HG03342 (cell line): ENCODE measurements around the gene OR4D1.
"Not testable (repeated sequence)": the region's sequence is repeated elsewhere in the genome, so short reads cannot be mapped to it uniquely, and the experiment has no call there.

Source experiments
- ATAC-seq: cut with Tn5 transposase; IDR thresholded peaks from one replicate; pipeline ENCODE4 v1.9.1; 2021; ENCODE audit warnings: mild to moderate bottlenecking, moderate library complexity; ENCODE audit not compliant: unreplicated experiment

Gene OR4D1

GRCh38 chr17:58147930-58148434, at the start of gene OR4D1:
Gene OR4D1 (plus strand): TSS chr17:58148384. CDS start chr17:58155154, 6,770 bp downstream.
- no peak for ATAC-seq

GRCh38 chr17:58100506-58100905, 47.7 kb upstream of the OR4D1 start:
- ATAC-seq: no peak

- not testable (repeated sequence) for ATAC-seq
Measured at GRCh38 chr17:58101898-58102297, 46.3 kb upstream of the OR4D1 start.

- no peak for ATAC-seq
Measured at GRCh38 chr17:58105093-58105492, 43.1 kb upstream of the OR4D1 start.

- ATAC-seq: no peak
Measured at GRCh38 chr17:58107306-58107705, 40.9 kb upstream of the OR4D1 start.

- ATAC-seq: no peak
Measured at GRCh38 chr17:58109197-58109596, 39.0 kb upstream of the OR4D1 start.

GRCh38 chr17:58110012-58110411, 38.2 kb upstream of the OR4D1 start:
- no peak for ATAC-seq

GRCh38 chr17:58111676-58112075, 36.5 kb upstream of the OR4D1 start:
- no peak for ATAC-seq

GRCh38 chr17:58112970-58113631, 35.1 kb upstream of the OR4D1 start:
- ATAC-seq: no peak

- no peak for ATAC-seq
Measured at GRCh38 chr17:58113947-58114346, 34.2 kb upstream of the OR4D1 start.

- no peak for ATAC-seq
Measured at GRCh38 chr17:58117382-58117781, 30.8 kb upstream of the OR4D1 start.

- no peak for ATAC-seq
Measured at GRCh38 chr17:58119491-58119890, 28.7 kb upstream of the OR4D1 start.

- ATAC-seq: no peak
Measured at GRCh38 chr17:58120195-58120822, 27.9 kb upstream of the OR4D1 start.

GRCh38 chr17:58121925-58122324, 26.3 kb upstream of the OR4D1 start:
- ATAC-seq: no peak

GRCh38 chr17:58127846-58128245, 20.3 kb upstream of the OR4D1 start:
- no peak for ATAC-seq

- not testable (repeated sequence) for ATAC-seq
Measured at GRCh38 chr17:58132697-58133096, 15.5 kb upstream of the OR4D1 start.

- ATAC-seq: no peak
Measured at GRCh38 chr17:58136669-58137279, 11.4 kb upstream of the OR4D1 start.

- no peak for ATAC-seq
Measured at GRCh38 chr17:58141505-58141904, 6.7 kb upstream of the OR4D1 start.

GRCh38 chr17:58143335-58143734, 4.8 kb upstream of the OR4D1 start:
- ATAC-seq: not testable (repeated sequence)

GRCh38 chr17:58144801-58145200, 3.4 kb upstream of the OR4D1 start:
- no peak for ATAC-seq

GRCh38 chr17:58148609-58149008, 425 bp downstream of the OR4D1 start:
- ATAC-seq: no peak

GRCh38 chr17:58150394-58150793, 2.2 kb downstream of the OR4D1 start:
- no peak for ATAC-seq
